CD4-positive, alpha-beta T cell (primary cell): ENCODE results near the gene MT1E. TPM values are rescaled to one million over a fixed set of nuclear protein-coding genes. Genes with fewer than 3 reads are reported as not detected.
"Not testable (repeated sequence)": the region's sequence is repeated elsewhere in the genome, so short reads cannot be mapped to it uniquely, and the experiment has no call there.

ENCODE experiments used
- ATAC-seq: fragments of 200-7000 bp; cut with Tn5 transposase; one replicate; pipeline ENCODE4 v1.10.0; 2022; ENCODE audit warnings: mild to moderate bottlenecking; ENCODE audit not compliant: poor library complexity
- CTCF ChIA-PET: fragments of 350-600 bp; sonication (Branson Sonifier 250); formaldehyde crosslinking; loops from one replicate; lab custom pipeline; 2021; ENCODE audit warnings: antibody characterized with exemption, inconsistent platforms; lab: Charles Lee
- POLR2A ChIA-PET: fragments of 350-600 bp; sonication (Branson Sonifier 250); formaldehyde crosslinking; loops from one replicate; lab custom pipeline; 2021; ENCODE audit warnings: antibody characterized with exemption, inconsistent platforms; lab: Charles Lee
- DNase-seq, 14 experiments: peaks; one replicate each; pipeline ENCODE4 v3.0.0-alpha.2; 2013 to 2020; ENCODE audit warnings: mixed read lengths in 2 of 14
- H3K27ac ChIP-seq, 2 donors: one replicate each; pipeline versions ENCODE4 v1.5.1 to v1.7.0; 2013; ENCODE audit warnings: low read length in 2 of 2, low read depth in 1 of 2, mild to moderate bottlenecking in 1 of 2
- H3K27me3 ChIP-seq, 2 experiments: 1 replicate in 1 of 2; 2 replicates in 1 of 2; pipeline versions ENCODE4 v1.6.1 to v1.7.0; 2013; ENCODE audit warnings: low read length in 2 of 2, control low read depth in 1 of 2, mild to moderate bottlenecking in 1 of 2, moderate library complexity in 1 of 2; ENCODE audit not compliant: insufficient read depth in 2 of 2, control insufficient read depth in 1 of 2
- H3K36me3 ChIP-seq: one replicate; pipeline ENCODE4 v1.6.1; 2013; ENCODE audit warnings: low read length, control low read depth; ENCODE audit not compliant: insufficient read depth
- H3K4me1 ChIP-seq: one replicate; pipeline ENCODE4 v1.6.1; 2013; ENCODE audit warnings: low read length, control low read depth; ENCODE audit not compliant: insufficient read depth
- H3K4me3 ChIP-seq: one replicate; pipeline ENCODE4 v1.5.1; 2013; ENCODE audit warnings: mild to moderate bottlenecking, low read length, moderate library complexity
- H3K9me3 ChIP-seq, 2 experiments: 1 replicate in 1 of 2; 2 replicates in 1 of 2; pipeline versions ENCODE4 v1.6.1 to v1.7.0; 2013; ENCODE audit warnings: low read length in 2 of 2, mild to moderate bottlenecking in 2 of 2, control low read depth in 1 of 2, moderate library complexity in 1 of 2; ENCODE audit not compliant: control insufficient read depth in 1 of 2, insufficient read depth in 1 of 2
- H3K27ac Mint-ChIP-seq: one replicate; pipeline ENCODE4 v1.8.0; 2020; ENCODE audit warnings: mixed read lengths
- H3K27me3 Mint-ChIP-seq: one replicate; pipeline ENCODE4 v1.8.0; 2021; ENCODE audit warnings: mixed read lengths
- H3K36me3 Mint-ChIP-seq: one replicate; pipeline ENCODE4 v1.8.0; 2021; ENCODE audit warnings: low read depth, mixed read lengths
- H3K4me1 Mint-ChIP-seq: one replicate; pipeline ENCODE4 v1.8.0; 2021; ENCODE audit warnings: low read depth, mixed read lengths
- H3K4me3 Mint-ChIP-seq: one replicate; pipeline ENCODE4 v1.8.0; 2020; ENCODE audit warnings: mild to moderate bottlenecking, mixed read lengths
- H3K9me3 Mint-ChIP-seq: one replicate; pipeline ENCODE4 v1.8.0; 2020; ENCODE audit warnings: mixed read lengths
- intact Hi-C, 2 experiments: fragments of 100-400 bp; cut with DNase I in 1 of 2; cut with micrococcal nuclease in 1 of 2; formaldehyde crosslinking; loops; one replicate each; pipeline versions ENCODE4 v1.15.1 to v1.9.0; 2023 to 2025; cut with DNase I, micrococcal nuclease
- total RNA-seq, 174 experiments: library from RNA in 2 of 174; stranded (reverse) in 2 of 174; gene quantifications; one replicate each; pipeline ENCODE4 v1.2.3 and lab custom pipeline; 2021 to 2026
- TF ChIP-seq, protein P1 (sequence below): fragments of 200-600 bp; IDR thresholded peaks from one replicate; pipeline ENCODE4 v1.8.0; 2022; ENCODE audit warnings: antibody characterized with exemption, mild to moderate bottlenecking

Gene MT1E
- total RNA-seq, 2 experiments from 2014 or later, result 2.5 to 2.9 TPM

GRCh38 chr16:56669840-56670619 is 44.4 kb downstream of the MT1E start:
- TF ChIP-seq, protein P1, sequence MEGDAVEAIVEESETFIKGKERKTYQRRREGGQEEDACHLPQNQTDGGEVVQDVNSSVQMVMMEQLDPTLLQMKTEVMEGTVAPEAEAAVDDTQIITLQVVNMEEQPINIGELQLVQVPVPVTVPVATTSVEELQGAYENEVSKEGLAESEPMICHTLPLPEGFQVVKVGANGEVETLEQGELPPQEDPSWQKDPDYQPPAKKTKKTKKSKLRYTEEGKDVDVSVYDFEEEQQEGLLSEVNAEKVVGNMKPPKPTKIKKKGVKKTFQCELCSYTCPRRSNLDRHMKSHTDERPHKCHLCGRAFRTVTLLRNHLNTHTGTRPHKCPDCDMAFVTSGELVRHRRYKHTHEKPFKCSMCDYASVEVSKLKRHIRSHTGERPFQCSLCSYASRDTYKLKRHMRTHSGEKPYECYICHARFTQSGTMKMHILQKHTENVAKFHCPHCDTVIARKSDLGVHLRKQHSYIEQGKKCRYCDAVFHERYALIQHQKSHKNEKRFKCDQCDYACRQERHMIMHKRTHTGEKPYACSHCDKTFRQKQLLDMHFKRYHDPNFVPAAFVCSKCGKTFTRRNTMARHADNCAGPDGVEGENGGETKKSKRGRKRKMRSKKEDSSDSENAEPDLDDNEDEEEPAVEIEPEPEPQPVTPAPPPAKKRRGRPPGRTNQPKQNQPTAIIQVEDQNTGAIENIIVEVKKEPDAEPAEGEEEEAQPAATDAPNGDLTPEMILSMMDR, result no peak
- DNase-seq (no peak), ATAC-seq (no peak)
- intact Hi-C loops, result no loop called here
- H3K4me1 Mint-ChIP-seq, result peaks cover 22% of the 10 kb centered on the region
- peaks cover 0 to 11% of the 10 kb centered on the region in 2 experiments for H3K9me3 ChIP-seq
- no peak overlapping the region for H3K4me3 ChIP-seq
- H3K27me3 ChIP-seq, result peaks cover 44 to 59% of the 10 kb centered on the region in 2 experiments
- no peaks in the 10 kb centered on the region for H3K9me3 Mint-ChIP-seq
- H3K27ac ChIP-seq, result no peak overlapping the region
- CTCF ChIA-PET, result no interaction called here
- POLR2A ChIA-PET, result interaction anchor here (1.4 to 2.4 kb wide), 2 partner anchors 13 to 62 kb away, joined by 4 to 11 read pairs; partner anchors contain the start of genes MT1X and MT2A
- no peak overlapping the region for H3K27ac Mint-ChIP-seq
- H3K36me3 Mint-ChIP-seq, result no peaks in the 10 kb centered on the region
- H3K36me3 ChIP-seq, result no peaks in the 10 kb centered on the region
- H3K27me3 Mint-ChIP-seq, result peaks cover 94% of the 10 kb centered on the region
- H3K4me1 ChIP-seq, result peaks cover 20% of the 10 kb centered on the region
- no peak overlapping the region for H3K4me3 Mint-ChIP-seq

- Histone ChIP-seq H3K4me3 (no peak overlapping the region), H3K4me1 (peaks cover 24% of the 10 kb centered on the region), H3K36me3 (no peaks in the 10 kb centered on the region), H3K27me3 (peaks cover 43 to 59% of the 10 kb centered on the region in 2 experiments), H3K27ac (no peak overlapping the region), H3K9me3 (peaks cover 0 to 11% of the 10 kb centered on the region in 2 experiments)
- DNase-seq (no peak), ATAC-seq (no peak)
- Mint-ChIP-seq H3K9me3 (no peaks in the 10 kb centered on the region), H3K36me3 (no peaks in the 10 kb centered on the region), H3K27me3 (peaks cover 94% of the 10 kb centered on the region), H3K4me3 (no peak overlapping the region), H3K4me1 (peaks cover 28% of the 10 kb centered on the region), H3K27ac (no peak overlapping the region)
- intact Hi-C loops, result no loop called here
- POLR2A ChIA-PET, result interaction anchor here (1.4 kb wide), 1 partner anchor 62 kb away, joined by 4 read pairs; the partner anchor contains the start of gene MT2A
- CTCF ChIA-PET, result no interaction called here
- TF ChIP-seq, protein P1, result no peak
Measured at GRCh38 chr16:56670620-56670934, 45.0 kb downstream of the MT1E start.

- Mint-ChIP-seq H3K27me3 (peaks cover 86% of the 10 kb centered on the region), H3K4me1 (peaks cover 39% of the 10 kb centered on the region)
- POLR2A ChIA-PET, result interaction anchor here (0.7 kb wide), 1 partner anchor 31 kb away, joined by 3 read pairs; no protein-coding TSS in a partner anchor
- H3K9me3 Mint-ChIP-seq, DNase-seq, H3K36me3 ChIP-seq, CTCF ChIA-PET, H3K36me3 Mint-ChIP-seq, H3K4me3 Mint-ChIP-seq, H3K27ac ChIP-seq, intact Hi-C loops, H3K27ac Mint-ChIP-seq, ATAC-seq, H3K4me3 ChIP-seq: not testable (repeated sequence)
- H3K27me3 ChIP-seq, result peaks cover 37 to 52% of the 10 kb centered on the region in 2 experiments
- peaks cover 32% of the 10 kb centered on the region for H3K4me1 ChIP-seq
- peaks cover 0 to 11% of the 10 kb centered on the region in 2 experiments for H3K9me3 ChIP-seq
Measured at GRCh38 chr16:56671691-56672090, 46.1 kb downstream of the MT1E start.

GRCh38 chr16:56672171-56672570 is 46.6 kb downstream of the MT1E start:
- CTCF ChIA-PET, H3K4me3 Mint-ChIP-seq, H3K27ac ChIP-seq, H3K27ac Mint-ChIP-seq, POLR2A ChIA-PET, H3K36me3 ChIP-seq, H3K36me3 Mint-ChIP-seq, DNase-seq, H3K9me3 Mint-ChIP-seq, H3K4me3 ChIP-seq, intact Hi-C loops, ATAC-seq: not testable (repeated sequence)
- Mint-ChIP-seq H3K27me3 (peaks cover 81% of the 10 kb centered on the region), H3K4me1 (peaks cover 39% of the 10 kb centered on the region)
- H3K9me3 ChIP-seq, result peaks cover 0 to 11% of the 10 kb centered on the region in 2 experiments
- peaks cover 36 to 48% of the 10 kb centered on the region in 2 experiments for H3K27me3 ChIP-seq
- peaks cover 32% of the 10 kb centered on the region for H3K4me1 ChIP-seq
